HEK293T (cell line): ENCODE measurements around the gene SFI1.

Experiments
- BHLHE40 ChIP-seq: fragments of 450-650 bp; IDR thresholded peaks from 2 replicates; pipeline ENCODE4 v1.6.1; 2016; ENCODE audit warnings: mild to moderate bottlenecking, moderate library complexity, borderline replicate concordance
- HDGF ChIP-seq: fragments of 450-650 bp; IDR thresholded peaks from 2 replicates; pipeline ENCODE4 v1.6.1; 2017; ENCODE audit warnings: antibody characterized with exemption, borderline replicate concordance

- no peak for TF ChIP-seq HDGF
- TF ChIP-seq BHLHE40 = no peak
Measured at GRCh38 chr22:31488346-31488883, 7.9 kb upstream of the SFI1 start.
